AG04450 (cell line): Measurements from ENCODE around the gene CIBAR2. TPM values are rescaled to one million over a fixed set of nuclear protein-coding genes. Genes with fewer than 3 reads are reported as not detected.

Source experiments
- CTCF ChIA-PET: fragments of 300-600, 350-600 bp; formaldehyde crosslinking; extraction: SDS; loops from one replicate; lab custom pipeline; 2022; ENCODE audit warnings: antibody characterized with exemption, inconsistent platforms; lab: Charles Lee
- POLR2A ChIA-PET: fragments of 350-600 bp; formaldehyde crosslinking; extraction: SDS; loops from one replicate; lab custom pipeline; 2021; ENCODE audit warnings: antibody characterized with exemption, inconsistent platforms; lab: Yijun Ruan, JAX
- DNase-seq: peaks from one replicate; pipeline ENCODE4 v3.0.0-alpha.2; 2011; ENCODE audit warnings: low read depth, low spot score
- H3K27ac ChIP-seq: one replicate; pipeline ENCODE4 v1.5.1; 2012; ENCODE audit warnings: low read depth, low read length, control low read depth
- H3K27me3 ChIP-seq: one replicate; pipeline ENCODE4 v1.6.0; 2012; ENCODE audit warnings: low read length; ENCODE audit not compliant: control insufficient read depth, insufficient read depth
- H3K4me3 ChIP-seq: 2 replicates; pipeline ENCODE4 v1.5.1; 2011; ENCODE audit warnings: mild to moderate bottlenecking, low read depth, low read length, control low read depth
- H3K9me3 ChIP-seq: 2 replicates; pipeline ENCODE4 v1.5.1; 2012; ENCODE audit warnings: low read length; ENCODE audit not compliant: control insufficient read depth, insufficient read depth
- polyA plus RNA-seq: library from polyadenylated mRNA; depleted of rRNA; stranded (reverse); fragments of >200 nt; gene quantifications from 2 replicates; pipeline ENCODE4 v1.2.3, GENCODE V29; 2011
- TF ChIP-seq, protein P1 (sequence below): IDR thresholded peaks from 2 replicates; pipeline ENCODE4 v1.5.1; 2011; ENCODE audit warnings: low read depth, low read length, control low read depth, inconsistent platforms

CIBAR2 gene
- polyA plus RNA-seq, 1 experiment, result 0.41 TPM

DNA sequence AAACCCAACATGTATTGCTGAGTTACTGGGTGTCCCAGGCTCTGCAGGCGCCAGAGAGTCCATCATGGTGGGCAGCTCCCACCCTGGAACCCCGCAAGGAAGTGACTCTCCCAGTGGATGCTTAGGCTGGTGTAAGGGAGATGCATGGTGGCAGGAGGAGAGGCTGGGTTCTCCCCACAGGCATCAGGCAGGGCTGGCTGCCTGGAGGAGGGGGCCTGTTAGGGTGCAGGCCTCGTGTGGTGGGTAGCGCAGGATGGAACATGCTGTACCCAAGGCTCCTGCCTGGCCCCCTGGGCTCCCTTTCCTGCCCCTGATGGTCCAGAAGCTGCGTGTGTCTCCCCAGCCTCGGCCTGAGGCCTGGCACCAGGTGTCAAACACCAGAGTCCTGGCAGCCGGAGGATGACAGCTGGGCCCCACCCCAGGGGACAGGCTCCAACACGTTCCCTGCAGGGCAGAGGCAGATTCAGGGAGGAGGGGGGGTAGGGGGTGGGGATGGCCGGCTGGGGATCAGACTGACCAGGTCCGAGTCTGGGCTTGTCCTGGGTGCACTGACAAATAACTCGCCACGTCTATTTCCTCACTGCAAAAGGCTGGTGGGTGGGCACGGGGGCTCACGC is 40.2 kb upstream of the CIBAR2 start:
- Histone ChIP-seq H3K27me3 (peaks cover 3% of the 10 kb centered on the region), H3K27ac (no peak overlapping the region), H3K4me3 (no peak overlapping the region), H3K9me3 (no peaks in the 10 kb centered on the region)
- ChIA-PET POLR2A (interaction anchor here (1.5 kb wide), 1 partner anchor 10 kb away, joined by 6 read pairs; no protein-coding TSS in a partner anchor), CTCF (no interaction called here)
- no peak for DNase-seq
- TF ChIP-seq, protein P1, sequence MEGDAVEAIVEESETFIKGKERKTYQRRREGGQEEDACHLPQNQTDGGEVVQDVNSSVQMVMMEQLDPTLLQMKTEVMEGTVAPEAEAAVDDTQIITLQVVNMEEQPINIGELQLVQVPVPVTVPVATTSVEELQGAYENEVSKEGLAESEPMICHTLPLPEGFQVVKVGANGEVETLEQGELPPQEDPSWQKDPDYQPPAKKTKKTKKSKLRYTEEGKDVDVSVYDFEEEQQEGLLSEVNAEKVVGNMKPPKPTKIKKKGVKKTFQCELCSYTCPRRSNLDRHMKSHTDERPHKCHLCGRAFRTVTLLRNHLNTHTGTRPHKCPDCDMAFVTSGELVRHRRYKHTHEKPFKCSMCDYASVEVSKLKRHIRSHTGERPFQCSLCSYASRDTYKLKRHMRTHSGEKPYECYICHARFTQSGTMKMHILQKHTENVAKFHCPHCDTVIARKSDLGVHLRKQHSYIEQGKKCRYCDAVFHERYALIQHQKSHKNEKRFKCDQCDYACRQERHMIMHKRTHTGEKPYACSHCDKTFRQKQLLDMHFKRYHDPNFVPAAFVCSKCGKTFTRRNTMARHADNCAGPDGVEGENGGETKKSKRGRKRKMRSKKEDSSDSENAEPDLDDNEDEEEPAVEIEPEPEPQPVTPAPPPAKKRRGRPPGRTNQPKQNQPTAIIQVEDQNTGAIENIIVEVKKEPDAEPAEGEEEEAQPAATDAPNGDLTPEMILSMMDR, result no peak

DNA sequence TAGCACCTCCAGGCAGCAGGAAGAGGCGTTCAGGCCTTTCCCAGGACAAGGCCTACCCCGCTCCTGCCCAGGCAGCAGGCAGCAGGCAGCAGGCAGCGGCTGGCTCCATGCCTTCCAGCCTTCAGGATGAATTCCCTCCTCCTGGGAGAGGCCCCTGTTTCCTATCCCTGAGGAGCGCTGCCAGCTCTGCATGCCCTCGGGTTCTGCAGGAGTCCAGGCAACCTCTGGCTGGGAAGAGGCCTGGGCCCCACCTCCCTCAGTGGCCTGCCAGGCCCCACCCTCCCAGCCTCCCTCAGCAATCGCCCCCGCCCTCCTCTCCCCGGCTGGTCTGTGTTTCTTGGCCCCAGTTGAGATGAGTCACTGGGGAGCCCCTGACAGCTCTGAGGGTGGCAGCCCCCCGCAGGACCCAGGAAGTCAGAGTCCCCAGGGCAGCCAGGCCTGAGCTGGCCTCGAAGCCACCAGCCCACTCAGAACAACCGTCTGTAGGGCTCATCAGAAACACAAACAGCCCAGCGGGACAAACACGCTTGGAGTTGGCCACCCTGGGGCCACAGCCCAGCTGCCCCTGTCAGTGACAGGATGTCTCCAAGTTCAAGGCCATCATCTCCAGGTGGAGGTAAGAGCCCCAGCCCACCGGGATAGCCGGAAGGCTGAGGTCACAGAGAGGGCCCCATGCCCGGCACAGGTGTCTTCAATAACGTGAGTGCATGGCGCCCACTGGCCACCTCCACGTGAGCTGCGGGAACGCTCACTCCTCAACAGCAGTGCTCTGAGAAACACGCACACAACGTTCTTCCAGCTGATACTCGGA is 39.5 kb upstream of the CIBAR2 start:
- TF ChIP-seq, protein P1, result no peak
- Histone ChIP-seq H3K27me3 (peaks cover 3% of the 10 kb centered on the region), H3K4me3 (no peak overlapping the region), H3K27ac (peak overlapping the region; percentile 11), H3K9me3 (no peaks in the 10 kb centered on the region)
- CTCF ChIA-PET, result interaction anchor here (0.5 kb wide), 1 partner anchor 180 kb away, joined by 3 read pairs; no protein-coding TSS in a partner anchor
- peak; percentile 38 for DNase-seq
- POLR2A ChIA-PET, result interaction anchor here (1.5 kb wide), 1 partner anchor 11 kb away, joined by 6 read pairs; no protein-coding TSS in a partner anchor

DNA sequence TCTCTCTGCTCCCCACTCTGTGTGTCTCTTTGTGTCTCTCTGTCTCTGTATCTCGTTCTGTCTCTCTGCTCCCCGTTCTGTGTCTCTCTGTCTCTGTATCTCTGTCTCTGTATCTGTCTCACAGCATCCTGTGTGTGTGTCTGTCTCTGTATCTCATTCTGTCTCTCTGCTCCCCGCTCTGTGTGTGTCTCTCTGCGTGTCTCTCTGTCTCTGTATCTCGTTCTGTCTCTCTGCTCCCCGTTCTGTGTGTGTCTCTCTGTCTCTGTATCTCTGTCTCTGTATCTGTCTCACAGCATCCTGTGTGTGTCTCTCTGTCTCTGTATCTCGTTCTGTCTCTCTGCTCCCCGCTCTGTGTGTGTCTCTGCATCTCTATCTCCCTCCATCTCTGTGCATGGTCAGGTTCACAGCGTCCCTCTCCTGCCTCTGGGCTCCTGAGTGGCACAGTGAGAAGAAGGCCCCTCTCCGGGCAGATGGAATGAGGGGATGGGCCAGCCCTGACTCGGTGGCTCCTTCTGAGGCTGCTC is 38.9 kb upstream of the CIBAR2 start:
- CTCF ChIA-PET, result interaction anchor here (0.5 kb wide), 1 partner anchor 179 kb away, joined by 3 read pairs; no protein-coding TSS in a partner anchor
- Histone ChIP-seq H3K27ac (peak overlapping the region; percentile 11), H3K9me3 (no peaks in the 10 kb centered on the region), H3K27me3 (peaks cover under 1% of the 10 kb centered on the region), H3K4me3 (no peak overlapping the region)
- TF ChIP-seq, protein P1, result no peak
- POLR2A ChIA-PET, result interaction anchor here (1.5 kb wide), 1 partner anchor 11 kb away, joined by 6 read pairs; no protein-coding TSS in a partner anchor
- DNase-seq, result no peak

DNA sequence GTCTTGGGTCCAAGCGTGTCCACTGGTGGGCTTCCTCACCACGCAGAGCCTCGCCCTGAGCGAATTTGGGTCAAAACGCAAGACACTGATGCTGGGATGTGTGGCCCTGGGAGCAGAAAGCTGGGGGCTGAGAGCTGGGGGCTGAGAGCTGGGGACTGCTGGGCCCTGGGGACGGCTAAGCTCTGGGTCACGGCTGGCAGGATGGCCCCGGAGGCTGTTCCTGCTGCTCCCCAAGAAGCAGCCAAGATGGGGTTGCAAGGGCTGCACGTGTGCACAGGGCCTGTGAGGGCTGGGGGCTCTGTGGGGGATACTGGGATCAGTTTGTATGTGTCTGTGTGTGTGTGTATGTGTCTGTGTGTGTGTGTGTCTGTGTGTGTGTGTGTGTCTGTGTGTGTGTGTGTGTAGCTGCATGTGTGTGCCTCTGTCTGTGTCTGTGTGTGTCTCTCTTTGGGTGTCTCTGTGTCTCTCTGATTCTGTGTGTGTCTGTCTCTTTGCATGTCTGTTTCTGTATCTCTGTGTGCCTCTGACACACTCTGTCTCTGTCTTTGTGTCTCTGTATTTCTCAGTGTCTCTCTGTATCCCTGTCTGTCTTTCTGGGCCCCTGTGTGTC is 38.2 kb upstream of the CIBAR2 start:
- Histone ChIP-seq H3K27ac (no peak overlapping the region), H3K9me3 (no peaks in the 10 kb centered on the region), H3K27me3 (no peaks in the 10 kb centered on the region), H3K4me3 (no peak overlapping the region)
- no peak for DNase-seq
- TF ChIP-seq, protein P1, result no peak
- CTCF ChIA-PET, result no interaction called here
- POLR2A ChIA-PET, result interaction anchor here (0.5 to 1.1 kb wide), 2 partner anchors 12 to 634 kb away, joined by 3 read pairs; no protein-coding TSS in a partner anchor
